GM18517 (cell line): ENCODE data around the gene FASN.
"Not testable (repeated sequence)": the region's sequence is repeated elsewhere in the genome, so short reads cannot be mapped to it uniquely, and the experiment has no call there.

ENCODE experiments used
- ATAC-seq: cut with Tn5 transposase; IDR thresholded peaks from one replicate; pipeline ENCODE4 v1.9.1; 2021; ENCODE audit warnings: mild to moderate bottlenecking, moderate library complexity; ENCODE audit not compliant: unreplicated experiment

FASN gene

DNA sequence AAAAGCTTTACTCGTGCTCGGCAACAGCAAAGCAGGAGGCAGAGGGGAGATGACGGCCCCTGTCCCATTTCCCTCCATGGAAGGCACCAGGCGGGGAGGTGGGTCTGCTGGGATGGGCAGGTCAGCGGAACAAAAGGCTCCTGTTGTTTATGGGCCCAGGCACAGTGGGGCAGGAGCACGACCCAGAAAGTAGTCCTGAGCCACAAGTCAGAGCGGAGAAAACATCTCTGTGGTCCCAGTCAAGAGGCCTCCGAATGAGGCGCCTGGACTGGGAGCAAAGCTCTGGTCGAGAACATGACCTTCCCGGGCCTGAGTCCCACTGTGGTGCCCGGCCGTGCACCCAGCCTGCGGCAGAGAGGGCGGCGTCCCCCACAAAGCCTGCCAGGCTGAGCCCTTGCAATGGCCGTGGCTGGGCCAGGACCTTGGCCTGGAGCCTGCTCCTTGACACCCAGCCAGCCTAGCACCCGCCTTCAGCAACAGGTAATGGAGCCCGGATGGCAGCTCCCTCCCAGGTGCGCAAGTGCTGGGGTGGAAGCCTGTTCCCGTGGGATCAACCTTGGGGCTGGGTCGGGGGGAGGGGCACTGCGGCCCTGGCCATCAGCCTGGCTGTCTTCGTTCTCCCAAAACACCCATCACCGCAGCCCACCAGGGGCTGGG, 50.0 kb downstream of the FASN start:
- ATAC-seq, result no peak

DNA sequence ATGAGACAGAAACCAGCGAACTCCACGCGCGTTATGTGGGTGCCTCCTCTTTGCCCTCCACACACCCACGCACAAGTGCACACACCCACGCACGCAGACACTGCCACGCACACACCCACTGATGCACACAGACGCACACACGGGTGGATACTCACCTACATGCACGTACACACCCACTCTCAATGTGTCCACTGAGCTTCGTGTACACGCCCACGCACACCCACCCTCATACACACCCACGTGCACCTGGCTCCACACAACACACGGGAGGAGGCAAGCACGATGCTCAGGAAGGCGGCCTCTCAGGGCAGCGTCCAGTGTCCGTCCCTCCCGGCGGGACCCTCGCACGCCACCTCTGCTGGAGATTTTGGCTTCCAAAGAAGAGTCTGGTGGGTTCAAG, 50.7 kb downstream of the FASN start:
- no peak for ATAC-seq

DNA sequence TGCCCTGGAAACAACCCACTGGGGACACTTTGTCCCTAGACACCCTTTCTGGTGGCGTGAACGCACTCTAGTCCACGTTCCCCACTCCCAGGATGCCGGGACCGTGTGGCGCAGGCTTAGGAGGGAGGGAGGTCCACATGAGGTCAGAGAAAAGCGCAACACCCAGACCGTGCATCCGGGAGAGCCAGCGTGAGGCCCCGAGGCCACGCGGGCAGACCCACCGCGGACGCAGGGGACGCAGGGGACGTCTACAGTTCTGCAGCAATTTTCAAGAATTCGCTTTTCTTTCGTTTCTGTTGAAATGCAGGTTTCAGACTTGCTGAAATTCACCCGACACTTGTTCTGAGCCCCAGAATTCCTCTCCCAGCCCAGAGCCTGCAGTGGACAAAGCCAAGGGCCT, 51.1 kb downstream of the FASN start:
- ATAC-seq, result no peak

DNA sequence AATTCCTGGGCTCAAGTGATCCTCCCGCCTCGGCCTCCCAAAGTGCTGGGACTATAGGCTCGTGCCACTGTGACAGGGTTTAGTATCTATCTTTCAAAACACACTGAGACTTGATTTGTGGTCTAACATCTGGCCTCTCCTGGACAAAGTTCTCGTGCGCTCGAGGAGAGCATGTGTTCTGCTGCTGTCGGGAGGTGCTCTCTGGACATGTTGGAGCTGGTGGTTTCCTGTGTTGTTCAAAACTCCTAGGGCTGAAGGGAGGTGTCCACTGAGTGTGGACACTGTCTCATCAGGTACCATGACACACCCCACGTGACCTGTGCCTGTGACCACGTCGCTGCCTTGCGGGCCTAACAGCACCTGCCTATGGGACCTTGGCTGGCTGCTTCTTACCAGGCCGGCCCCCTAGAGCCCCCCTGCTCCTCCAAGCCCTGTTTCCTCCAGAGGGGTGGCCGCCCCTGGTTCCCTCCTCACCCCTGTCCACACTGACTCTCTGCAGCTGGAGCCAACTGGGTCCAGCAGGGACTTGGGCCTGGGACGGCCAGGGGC, 52.0 kb downstream of the FASN start:
- ATAC-seq, result no peak

DNA sequence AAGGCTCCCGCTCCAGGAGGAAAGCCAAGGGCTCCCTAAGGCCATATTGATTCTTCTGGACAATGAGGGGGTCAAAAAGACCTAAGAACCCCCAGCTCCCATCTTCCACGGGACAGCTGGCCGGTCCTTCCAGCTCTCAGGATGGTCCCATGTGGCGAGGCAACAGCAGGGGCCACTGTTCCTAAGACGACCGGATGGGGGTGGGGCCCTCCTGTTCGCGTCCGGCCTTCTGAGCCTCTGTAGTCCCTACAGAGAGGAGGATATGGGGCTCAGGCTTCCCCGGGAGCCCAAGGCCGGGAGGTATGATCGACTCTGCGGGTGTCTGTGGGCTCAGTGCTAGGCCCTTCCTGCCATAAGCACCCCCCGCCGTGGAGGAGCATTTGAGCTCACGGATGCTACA, 54.5 kb downstream of the FASN start:
- no peak for ATAC-seq

DNA sequence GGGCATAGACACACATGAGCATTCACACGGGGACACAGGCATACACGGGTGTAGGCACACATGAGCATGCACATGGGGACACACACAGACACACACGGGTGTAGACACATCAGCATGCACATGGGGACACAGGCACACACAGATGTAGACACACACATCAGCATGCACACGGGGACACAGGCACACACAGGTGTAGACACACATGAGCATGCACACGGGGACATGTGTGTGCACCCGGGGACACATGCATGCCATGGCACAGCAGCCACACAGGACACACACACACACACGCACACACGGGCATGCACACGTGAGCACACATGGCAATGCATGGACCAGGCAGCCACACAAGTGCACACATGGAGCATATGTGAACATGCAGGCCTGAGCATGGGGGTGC, 55.4 kb downstream of the FASN start:
- ATAC-seq, result no peak

DNA sequence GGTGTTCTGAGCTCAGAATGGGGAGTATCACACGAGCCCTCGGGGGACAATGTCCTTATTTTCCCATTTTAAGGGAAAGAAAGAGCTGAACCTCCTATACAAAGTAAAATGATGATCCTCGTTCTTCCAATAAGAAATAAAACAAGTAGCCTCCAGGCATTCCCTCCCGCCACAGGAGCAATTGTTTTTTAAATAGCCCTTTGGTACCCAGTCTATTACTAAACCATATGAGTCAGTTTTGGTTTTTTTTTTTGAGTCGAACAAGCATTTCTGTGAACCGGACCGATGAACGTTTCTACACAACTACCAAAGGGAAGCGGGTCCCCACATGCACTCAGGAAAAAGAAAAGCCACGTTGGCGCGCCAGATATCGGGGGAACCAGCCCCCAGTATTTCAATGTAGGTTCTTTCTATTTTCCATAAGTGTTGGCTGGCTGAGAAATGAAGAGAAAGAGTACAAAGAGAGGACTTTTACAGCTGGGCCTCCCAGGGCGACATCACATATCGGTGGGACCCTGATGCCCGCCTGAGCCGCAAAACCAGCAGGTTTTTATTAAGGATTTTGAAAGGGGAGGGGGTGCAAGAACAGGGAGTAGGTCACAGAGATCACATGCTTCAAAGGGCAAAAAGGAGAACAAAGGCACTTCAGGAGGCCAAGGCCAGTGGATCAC, 56.8 kb downstream of the FASN start:
- no peak for ATAC-seq

DNA sequence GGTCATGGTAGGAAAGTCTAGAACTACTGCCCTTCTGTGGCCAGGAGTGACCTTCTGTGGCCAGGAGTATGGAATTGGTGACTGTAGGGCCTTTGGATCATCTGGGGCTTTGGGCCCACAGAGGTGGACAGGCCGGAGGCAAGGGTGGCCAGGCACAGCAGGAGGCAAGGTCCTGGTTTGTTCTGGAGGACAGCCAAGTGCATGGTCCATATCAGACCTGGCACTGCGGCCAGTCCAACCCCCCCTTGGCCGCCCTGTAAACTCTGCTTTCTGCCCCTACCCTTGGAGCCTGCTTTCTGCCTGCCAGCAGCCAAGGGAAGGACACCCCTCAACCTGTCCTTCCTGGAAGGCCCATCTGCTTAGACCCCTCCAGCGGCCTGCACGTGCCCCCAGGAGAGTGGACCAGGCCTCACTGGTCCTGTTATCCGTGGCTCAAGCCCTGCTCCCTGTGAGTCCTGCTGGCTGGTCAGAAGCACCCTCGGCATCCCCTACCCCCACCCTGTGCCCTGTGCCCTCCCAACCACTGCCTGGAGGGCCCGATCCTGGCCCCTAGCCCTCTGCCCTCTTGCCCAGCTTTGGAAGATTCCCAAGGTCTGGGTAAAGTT, 58.2 kb downstream of the FASN start:
- ATAC-seq, result no peak

DNA sequence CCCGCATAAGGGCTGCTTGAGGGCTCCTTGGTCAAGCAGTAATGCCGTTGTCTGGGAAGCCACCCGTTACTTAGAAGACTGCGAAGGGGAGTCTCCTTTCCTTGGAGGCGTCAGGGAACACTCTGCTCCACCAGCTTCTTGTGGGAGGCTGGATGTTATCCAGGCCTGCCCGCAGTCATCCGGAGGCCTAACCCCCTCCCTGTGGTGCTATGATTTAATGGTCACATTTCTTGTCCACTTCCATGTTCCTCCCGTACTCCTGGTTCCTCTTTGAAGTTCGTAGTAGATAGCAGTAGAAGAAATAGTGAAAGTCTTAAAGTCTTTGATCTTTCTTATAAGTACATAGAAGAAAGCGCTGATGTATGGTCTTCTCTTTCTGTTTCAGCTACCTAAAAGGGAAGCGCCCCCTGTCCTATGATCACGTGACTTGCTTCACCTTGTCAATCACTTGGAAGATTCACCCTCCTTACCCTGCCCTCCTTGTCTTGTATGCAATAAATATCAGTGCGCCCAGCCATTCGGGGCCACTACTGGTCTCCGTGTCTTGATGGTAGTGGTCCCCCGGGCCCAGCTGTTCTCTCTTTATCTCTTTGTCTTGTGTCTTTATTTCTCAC, 59.1 kb downstream of the FASN start:
- not testable (repeated sequence) for ATAC-seq

DNA sequence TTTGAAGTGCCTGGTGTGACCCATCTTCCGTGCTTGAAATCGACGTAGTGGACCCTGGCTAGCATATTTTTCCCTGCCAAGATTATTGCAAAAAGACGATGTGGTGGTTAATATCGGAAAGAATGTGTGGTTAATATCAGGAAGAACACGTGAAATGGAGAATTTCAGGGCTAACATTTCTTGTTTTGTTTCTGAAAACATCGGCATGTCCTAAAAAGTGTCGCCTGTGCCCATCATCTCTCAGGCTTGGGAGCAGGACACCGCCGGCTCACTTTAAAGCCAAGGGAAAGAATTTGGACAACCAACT, 60.2 kb downstream of the FASN start:
- ATAC-seq, result no peak

DNA sequence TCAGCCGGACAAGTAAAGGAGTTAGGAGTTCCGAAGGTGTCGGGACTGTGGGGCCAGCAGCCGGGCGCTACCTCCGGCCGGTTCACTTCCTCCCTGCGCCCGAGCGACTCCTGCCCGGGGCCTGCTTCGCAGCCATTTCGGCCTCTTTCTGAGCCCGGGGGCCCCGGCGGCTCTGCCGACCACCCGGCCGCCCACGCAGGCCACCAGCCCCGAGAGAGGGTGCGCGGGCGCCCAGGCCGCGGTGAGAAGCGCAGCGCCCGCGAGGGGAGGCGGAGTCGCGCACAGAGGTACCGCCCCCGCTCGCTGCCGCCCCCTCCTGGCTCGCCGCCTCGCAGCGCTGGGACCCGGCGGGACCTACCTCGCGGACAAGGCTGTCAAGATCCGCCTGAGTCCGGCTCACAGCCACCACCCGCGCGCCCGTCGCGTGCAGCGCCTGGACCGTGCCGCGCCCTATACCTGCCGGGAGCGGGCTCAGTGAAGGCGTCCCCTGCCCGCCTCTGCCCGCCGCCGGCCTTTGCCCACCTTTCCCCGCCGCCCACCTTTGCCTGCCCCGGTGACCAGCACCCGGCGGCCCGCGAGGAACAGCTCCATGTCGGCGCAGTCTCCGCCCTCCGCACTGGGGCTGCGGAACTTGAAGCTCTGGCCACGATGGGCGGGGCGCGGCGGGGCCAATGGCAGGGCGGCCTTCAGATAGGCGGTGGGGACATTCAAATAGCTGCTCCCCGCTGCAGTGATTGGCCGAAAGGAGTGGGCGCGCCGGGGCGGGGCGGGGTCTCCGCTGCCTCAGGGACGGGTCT, 60.7 kb downstream of the FASN start, which contains the start of gene DCXR:
Gene DCXR, minus strand, starts transcription at position 606 of the 797 bp plus-strand sequence. Its CDS starts 15 bp downstream, at position 591.
- peak; percentile 81 for ATAC-seq

DNA sequence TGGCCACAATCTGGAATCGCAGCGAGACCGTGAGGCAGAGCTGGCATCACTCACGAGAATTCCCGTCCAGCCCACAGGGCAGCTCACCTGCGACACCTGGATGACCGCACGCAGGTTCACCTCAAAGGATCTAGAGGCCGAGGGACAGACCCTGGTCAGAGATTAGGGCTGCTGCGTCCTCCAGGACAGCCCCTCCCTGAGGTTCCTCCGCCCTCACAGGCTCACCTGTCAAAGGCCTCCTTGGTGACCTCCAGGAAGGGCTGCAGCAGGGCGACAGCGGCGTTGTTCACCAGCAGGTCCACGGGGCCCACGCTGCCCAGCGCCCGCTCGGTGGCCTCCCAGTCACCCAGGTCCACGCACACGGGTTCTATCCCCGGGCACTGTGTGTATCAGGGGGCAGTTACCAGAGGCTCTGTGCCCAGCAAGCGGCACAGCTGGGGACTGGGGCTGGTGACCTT, 61.4 kb downstream of the FASN start:
- ATAC-seq, result no peak

DNA sequence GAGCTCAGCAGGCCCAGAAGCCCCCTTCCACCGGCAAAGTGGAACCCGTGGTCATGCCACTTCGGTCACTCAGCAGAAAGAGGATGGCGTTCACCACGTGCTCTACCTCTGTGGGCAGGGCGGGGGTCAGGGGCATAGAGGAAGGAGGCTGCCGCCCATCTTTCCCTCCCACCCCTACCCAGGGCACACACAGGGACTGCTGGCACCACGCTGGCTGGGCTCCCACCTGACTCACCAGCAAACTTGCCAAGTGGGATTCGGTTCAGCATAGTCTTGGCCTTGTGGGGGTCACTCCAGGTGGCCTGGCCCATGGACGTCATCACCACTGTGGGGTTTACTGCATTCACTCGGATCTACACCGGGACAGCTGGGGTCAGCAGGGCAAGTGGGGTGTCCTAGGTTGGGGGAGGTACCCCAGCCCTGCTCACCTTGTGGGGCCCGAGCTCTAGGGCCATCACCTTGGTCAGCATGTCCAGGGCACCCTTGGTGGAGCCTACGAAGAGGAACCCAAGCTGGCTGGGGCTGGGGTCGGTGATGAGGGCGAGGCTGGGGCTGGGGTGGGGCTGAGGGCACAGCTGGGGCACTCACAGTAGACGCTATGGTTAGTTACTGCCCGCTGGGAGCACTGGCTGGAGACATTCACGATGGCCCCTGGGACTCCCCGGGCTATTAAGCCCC, 61.9 kb downstream of the FASN start:
- ATAC-seq, result no peak

DNA sequence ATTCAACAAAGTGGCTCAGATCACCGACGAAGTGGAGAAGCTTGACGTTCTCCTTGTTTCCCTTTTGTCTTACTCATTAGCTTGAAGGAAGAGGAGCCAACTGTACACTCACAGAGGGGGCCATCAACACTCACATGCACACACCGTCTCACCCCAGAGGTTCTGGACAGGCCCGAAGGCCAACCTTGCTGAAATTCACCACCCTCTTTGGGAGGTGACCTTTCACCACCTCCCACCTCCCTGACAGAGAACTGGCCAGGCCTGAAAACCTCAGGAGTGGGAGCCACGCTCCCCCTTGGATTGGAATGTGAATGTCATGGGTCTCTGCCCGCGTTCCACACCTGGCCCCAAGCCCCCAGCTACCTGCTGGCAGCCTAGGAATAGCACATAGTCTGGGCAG, 62.5 kb downstream of the FASN start:
- ATAC-seq, result no peak

DNA sequence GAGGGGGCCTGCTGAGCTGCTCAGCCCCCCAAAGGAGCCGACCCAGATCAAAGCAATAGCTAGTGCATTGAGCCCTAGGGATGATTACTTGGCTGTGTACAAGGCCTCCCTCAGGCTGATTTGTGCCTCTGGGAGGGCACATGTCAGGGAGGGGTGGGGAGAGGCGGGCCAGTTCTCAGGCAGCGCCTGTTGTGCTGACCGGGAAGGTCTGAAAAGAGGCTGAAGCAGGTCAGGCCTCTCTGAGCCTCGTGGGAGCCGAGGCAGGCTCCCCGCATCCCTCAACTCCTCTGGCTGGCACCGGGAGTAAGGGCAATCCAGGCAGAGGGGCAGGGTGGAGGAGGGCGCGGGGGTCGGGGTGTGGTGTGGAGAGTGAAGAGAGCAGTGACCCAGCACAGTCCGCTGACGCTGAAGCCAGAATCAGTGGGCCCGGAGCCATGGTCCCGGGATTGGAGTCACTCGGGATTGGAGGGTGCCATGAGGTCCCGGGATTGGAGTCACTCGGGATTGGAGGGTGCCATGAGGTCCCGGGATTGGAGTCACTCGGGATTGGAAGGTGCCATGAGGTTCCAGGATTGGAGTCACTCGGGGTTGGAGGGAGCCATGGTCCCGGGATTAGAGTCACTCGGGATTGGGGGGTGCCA, 63.5 kb downstream of the FASN start:
- ATAC-seq, result no peak

DNA sequence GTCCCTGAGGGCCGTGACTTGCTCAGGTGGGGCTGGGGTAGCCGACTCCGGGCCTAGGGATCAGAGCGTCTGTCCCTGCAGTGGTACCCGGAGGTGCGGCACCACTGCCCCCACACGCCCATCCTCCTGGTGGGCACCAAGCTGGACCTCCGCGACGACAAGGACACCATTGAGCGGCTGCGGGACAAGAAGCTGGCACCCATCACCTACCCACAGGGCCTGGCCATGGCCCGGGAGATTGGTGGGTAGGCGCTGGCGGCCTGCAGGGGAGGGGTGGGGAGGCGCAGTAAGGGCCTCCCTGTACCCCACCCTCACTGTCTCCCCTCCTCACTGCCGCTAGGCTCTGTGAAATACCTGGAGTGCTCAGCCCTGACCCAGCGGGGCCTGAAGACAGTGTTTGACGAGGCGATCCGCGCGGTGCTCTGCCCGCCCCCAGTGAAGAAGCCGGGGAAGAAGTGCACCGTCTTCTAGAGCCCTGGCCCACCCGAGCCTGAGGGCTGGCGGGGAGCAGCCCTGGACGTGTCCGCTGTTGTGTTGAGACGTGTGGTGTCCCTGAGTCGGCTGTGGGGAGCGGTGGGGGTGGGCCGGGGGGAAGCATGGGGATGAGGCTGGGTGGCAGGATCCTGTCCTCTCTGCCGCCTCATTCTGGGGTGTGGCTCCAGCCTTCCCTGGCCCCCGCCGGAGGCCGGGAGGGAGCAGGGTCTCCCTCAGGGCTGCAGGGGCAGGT, 64.5 kb downstream of the FASN start:
- no peak for ATAC-seq

DNA sequence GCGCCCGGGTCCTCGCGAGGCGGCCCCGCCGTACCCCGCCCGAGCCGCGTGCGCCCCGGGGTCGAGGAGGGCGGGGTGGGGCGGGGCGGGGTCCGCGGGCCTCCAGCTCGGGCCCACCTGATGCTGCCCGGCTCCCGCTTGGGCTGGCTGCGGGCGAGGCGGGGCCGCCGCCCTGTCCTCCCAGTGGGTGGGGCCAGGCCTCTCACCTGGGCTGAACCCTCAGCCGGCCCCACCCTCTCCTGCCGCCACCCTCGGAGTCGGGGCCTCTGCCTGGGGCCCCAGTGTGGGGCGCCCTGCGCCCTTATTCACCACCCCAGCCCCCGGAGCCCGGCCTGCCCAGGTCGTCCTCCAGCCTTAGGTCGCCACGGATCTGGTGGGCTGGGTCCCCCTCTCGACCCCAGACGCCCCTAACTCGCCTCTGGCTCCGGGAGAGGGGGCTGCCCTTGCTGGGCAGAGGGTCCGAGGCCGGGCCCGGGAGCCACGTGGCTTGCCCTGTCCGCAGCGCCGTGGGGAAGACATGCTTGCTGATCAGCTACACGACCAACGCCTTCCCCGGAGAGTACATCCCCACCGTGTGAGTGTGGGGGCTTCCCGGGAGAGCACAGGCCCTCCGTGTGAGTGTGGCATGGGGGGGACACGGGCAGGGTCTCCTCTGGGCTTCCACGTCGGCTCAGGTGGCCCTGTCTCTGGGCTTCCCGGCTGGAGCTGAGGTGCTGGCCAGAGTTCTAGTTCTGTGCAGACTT, 66.0 kb downstream of the FASN start:
- ATAC-seq, result no peak

DNA sequence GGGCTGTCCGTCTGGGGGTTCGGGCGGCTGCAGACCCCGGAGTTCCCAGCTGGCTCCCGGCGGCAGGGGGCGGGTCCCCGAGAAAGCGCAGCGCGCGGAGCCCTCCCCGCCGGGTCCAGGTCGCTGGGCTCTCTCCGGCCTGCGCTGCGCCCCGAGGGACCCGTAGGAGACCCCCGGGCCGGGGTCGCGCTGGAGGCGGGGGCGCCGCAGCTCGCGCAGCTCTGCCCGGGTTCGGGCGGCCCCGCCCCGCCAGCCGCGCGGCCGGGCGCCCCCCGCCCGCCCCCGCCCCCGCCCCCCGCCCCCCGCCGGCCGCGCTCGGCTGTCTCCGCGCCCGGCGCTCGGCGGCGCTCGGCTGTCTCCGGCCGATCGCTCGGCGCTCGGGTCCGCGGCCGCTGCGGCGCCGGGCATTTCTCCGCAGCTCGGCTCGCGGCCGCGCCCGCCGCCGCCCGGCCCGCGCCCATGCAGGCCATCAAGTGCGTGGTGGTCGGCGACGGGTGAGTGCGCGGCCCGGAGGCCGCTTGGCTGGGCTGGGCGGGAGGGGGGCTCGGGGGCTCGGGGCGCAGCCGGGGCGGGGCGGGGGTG, 66.6 kb downstream of the FASN start, which contains the start of gene RAC3:
Gene RAC3, plus strand, starts transcription at position 376 of the 582 bp plus-strand sequence. Its CDS starts 84 bp downstream, at position 460.
- ATAC-seq, result no peak
